ENCODE results near the gene PDS5B. TPM values are rescaled to one million over a fixed set of nuclear protein-coding genes. Genes with fewer than 3 reads are reported as not detected.

Gene PDS5B
- 20.2 and 26.2 TPM in 2 replicates for total RNA-seq

GRCh38 chr13:32586080-32586900 lies at the start of gene PDS5B:
Gene PDS5B (plus strand): TSS chr13:32586452. CDS start chr13:32648773, 62,321 bp downstream.

GRCh38 chr13:32538621-32539246 lies 47.5 kb upstream of the PDS5B start, which contains the start of gene N4BP2L2:
Gene N4BP2L2 (minus strand): TSS chr13:32538795. CDS start chr13:32537027, 1,768 bp downstream.

Small RNA genes within 50 kb of the gene (small RNA-seq; reads per million reads assigned to genes)
- gene RNY1P4 = not detected

Other genes starting within 250 kb of the PDS5B start
- 0.98 and 1.5 TPM in 2 replicates for gene N4BP2L1, start 158.3 kb upstream of the PDS5B start, total RNA-seq
- gene N4BP2L2, start 47.7 kb upstream of the PDS5B start, total RNA-seq = 70.2 and 77.6 TPM in 2 replicates